ENCODE results near the gene WDR5B. TPM values are rescaled to one million over a fixed set of nuclear protein-coding genes. Genes with fewer than 3 reads are reported as not detected.

Gene WDR5B
- total RNA-seq, 4 donors from 2014 or later, result 1.4 to 3.0 (median 2.1) TPM

DNA sequence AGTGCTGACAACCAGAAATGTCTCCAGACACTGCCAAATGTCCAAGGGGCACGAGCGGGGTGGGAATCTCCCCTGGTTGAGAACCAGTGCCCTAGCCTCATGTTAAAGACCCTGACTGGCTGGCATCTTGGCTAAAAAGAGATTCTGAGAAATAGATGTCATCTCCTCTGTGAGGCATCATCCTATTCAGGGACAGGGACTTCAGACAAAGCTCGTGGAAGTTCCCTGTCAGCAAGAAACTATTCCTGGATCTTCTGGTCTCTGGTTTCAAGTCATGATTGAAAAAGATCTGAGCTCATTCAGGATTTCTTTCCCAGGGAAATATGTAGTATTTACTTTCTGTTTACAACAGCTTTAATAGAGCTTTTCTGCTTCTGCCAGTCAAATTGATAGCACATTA lies 10.8 kb downstream of the WDR5B start:
- DNase-seq, result peak in 1 of 2 donors; percentile 18
- no peaks in the 10 kb centered on the region for H3K27me3 ChIP-seq
- in situ Hi-C loops (cut with MboI; ENCODE audit: low sequenced_read_pairs in 4 of 4) (no loop called here), intact Hi-C loops (cut with DNase I; ENCODE audit: low total_unique reads) (no loop called here)
- TF ChIP-seq, protein P1, sequence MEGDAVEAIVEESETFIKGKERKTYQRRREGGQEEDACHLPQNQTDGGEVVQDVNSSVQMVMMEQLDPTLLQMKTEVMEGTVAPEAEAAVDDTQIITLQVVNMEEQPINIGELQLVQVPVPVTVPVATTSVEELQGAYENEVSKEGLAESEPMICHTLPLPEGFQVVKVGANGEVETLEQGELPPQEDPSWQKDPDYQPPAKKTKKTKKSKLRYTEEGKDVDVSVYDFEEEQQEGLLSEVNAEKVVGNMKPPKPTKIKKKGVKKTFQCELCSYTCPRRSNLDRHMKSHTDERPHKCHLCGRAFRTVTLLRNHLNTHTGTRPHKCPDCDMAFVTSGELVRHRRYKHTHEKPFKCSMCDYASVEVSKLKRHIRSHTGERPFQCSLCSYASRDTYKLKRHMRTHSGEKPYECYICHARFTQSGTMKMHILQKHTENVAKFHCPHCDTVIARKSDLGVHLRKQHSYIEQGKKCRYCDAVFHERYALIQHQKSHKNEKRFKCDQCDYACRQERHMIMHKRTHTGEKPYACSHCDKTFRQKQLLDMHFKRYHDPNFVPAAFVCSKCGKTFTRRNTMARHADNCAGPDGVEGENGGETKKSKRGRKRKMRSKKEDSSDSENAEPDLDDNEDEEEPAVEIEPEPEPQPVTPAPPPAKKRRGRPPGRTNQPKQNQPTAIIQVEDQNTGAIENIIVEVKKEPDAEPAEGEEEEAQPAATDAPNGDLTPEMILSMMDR (IDR thresholded peaks at IDR 0.05 in 4 of 5, conservative IDR thresholded peaks at IDR 0.05 in 1 of 5), result no peak
- peak in 1 of 2 donors; percentile 10 for TF ChIP-seq POLR2A (IDR thresholded peaks at IDR 0.05)
- H3K4me3 ChIP-seq, result no peak overlapping the region
- ATAC-seq, result peak; percentile 91
- no peaks in the 10 kb centered on the region for H3K9me3 ChIP-seq
- H3K4me1 ChIP-seq, result peaks cover 8 to 26% of the 10 kb centered on the region in 2 donors
- H3K27ac ChIP-seq, result peak overlapping the region; percentile 73 to 89 (median 76)
- peaks cover 0 to 25% of the 10 kb centered on the region in 2 donors for H3K36me3 ChIP-seq

DNA sequence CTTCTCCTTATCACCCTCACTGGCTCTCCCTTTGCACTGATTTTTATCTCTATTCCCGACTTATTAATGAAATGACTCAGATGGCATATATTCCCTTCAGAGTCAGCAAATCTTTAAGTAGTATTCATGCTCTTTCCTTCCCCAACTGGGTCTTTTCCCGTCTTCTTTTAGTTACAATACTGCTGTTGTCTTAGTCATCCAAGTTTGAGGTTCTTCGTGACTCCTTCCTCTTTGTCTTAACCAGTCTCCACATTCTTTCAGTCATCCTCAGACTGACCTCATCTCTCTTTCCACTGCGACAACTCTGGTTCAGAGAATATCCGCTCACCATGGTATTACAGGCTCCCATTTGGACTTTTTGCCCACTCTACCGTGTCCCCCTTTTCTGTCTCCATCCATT lies 12.4 kb downstream of the WDR5B start:
- no peak for ATAC-seq
- H3K36me3 ChIP-seq, result peaks cover 0 to 18% of the 10 kb centered on the region in 2 donors

DNA sequence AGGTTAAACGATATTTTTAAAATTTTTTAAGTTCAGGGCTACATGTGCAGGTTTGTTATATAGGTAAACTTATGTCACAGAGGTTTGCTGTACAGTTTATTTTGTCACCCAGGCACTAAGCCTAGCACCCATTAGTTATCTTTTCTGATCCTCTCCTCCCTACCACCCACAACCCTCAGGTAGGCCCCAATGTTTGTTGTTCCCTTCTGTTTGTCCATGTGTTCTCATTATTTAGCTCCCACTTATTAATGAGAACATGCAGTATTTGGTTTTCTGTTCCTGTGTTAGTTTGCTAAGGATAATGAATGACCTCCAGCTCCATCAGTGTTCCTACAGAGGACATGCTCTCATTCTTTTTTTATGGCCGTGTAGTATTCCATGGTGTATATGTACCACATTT lies 16.9 kb downstream of the WDR5B start:
- no peak overlapping the region for H3K27ac ChIP-seq
- no peak for DNase-seq
- no peak for ATAC-seq
- H3K36me3 ChIP-seq, result peaks cover 0 to 3% of the 10 kb centered on the region in 2 donors
- H3K4me3 ChIP-seq, result no peak overlapping the region
- no peaks in the 10 kb centered on the region for H3K4me1 ChIP-seq
- in situ Hi-C loops (cut with MboI; ENCODE audit: low sequenced_read_pairs in 4 of 4), result loop anchor here in 2 of 4 donors (10.0 to 25.0 kb wide), 3 partner anchors 276 to 862 kb away; partner anchors contain the start of genes HSPBAP1 (in 1 of the 2), POLQ (in 1 of the 2) and SLC49A4 (in 1 of the 2)
- no peaks in the 10 kb centered on the region for H3K27me3 ChIP-seq
- TF ChIP-seq, protein P1 (IDR thresholded peaks at IDR 0.05 in 4 of 5, conservative IDR thresholded peaks at IDR 0.05 in 1 of 5), result no peak
- TF ChIP-seq POLR2A (IDR thresholded peaks at IDR 0.05), result no peak
- intact Hi-C loops (cut with DNase I; ENCODE audit: low total_unique reads), result no loop called here
- H3K9me3 ChIP-seq, result no peaks in the 10 kb centered on the region

More for the DNA sequence above, 12.4 kb downstream of the WDR5B start:
- Histone ChIP-seq H3K9me3 (no peaks in the 10 kb centered on the region), H3K4me1 (peaks cover 8 to 26% of the 10 kb centered on the region in 2 donors), H3K27me3 (no peaks in the 10 kb centered on the region), H3K4me3 (no peak overlapping the region), H3K27ac (peak overlapping the region in 2 of 4 donors; percentile 75 to 89)
- DNase-seq, result no peak
- intact Hi-C loops (cut with DNase I; ENCODE audit: low total_unique reads) (no loop called here), in situ Hi-C loops (cut with MboI; ENCODE audit: low sequenced_read_pairs in 4 of 4) (no loop called here)
- TF ChIP-seq, protein P1 (IDR thresholded peaks at IDR 0.05 in 4 of 5, conservative IDR thresholded peaks at IDR 0.05 in 1 of 5), result no peak
- TF ChIP-seq POLR2A (IDR thresholded peaks at IDR 0.05), result no peak

DNA sequence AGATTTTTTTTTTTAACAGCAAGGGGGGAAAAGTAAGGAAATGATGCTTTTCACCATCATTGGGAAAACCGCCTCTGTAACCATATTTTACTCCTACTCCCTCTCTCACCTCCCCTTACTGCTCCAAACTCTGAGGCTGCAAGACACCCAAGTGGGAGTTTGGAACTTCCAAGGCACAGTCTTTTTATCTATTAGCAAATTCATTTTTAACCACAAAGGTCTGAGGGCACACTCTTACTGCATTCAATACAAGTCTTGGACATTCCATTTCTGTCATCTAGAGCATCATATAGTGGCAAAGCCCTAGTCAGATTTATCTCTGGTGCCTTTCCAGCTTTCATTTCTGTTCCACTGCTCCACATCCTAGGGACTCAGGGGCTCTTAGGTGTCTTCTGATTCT lies 18.7 kb downstream of the WDR5B start:
- no peaks in the 10 kb centered on the region for H3K27me3 ChIP-seq
- DNase-seq (no peak), ATAC-seq (no peak)
- no peaks in the 10 kb centered on the region for H3K36me3 ChIP-seq
- H3K9me3 ChIP-seq, result no peaks in the 10 kb centered on the region
- TF ChIP-seq, protein P1 (IDR thresholded peaks at IDR 0.05 in 4 of 5, conservative IDR thresholded peaks at IDR 0.05 in 1 of 5), result no peak
- no peak for TF ChIP-seq POLR2A (IDR thresholded peaks at IDR 0.05)
- H3K4me3 ChIP-seq, result no peak overlapping the region
- H3K27ac ChIP-seq, result no peak overlapping the region
- peaks cover 0 to 15% of the 10 kb centered on the region in 2 donors for H3K4me1 ChIP-seq
- intact Hi-C loops (cut with DNase I; ENCODE audit: low total_unique reads) (no loop called here), in situ Hi-C loops (cut with MboI; ENCODE audit: low sequenced_read_pairs in 4 of 4) (loop anchor here in 2 of 4 donors (10.0 to 25.0 kb wide), 3 partner anchors 278 to 860 kb away; partner anchors contain the start of genes HSPBAP1 (in 1 of the 2), POLQ (in 1 of the 2) and SLC49A4 (in 1 of the 2))

All from gastrocnemius medialis (tissue), 4 donors.